ENCODE data around the gene PFDN4.

Gene PFDN4

DNA sequence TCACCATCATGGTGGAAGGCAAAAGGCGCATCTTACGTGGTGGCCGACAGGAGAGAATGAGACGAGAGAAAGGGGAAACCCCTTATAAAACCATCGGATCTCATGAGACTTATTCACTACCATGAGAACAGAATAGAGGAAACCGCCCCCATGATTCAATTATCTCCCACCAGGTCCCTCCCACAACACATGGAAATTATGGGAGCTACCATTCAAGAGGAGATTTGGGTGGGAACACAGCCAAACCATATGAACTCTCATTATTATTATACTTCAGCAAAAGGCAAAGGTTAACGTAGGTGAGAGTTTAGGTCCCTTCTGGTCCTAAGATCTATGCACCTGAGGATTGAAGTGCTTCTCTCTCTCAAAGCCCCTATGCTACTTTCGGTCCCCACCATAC lies 2.4 kb upstream of the PFDN4 start:
- Histone ChIP-seq H3K4me1 (ENCODE audit: control insufficient read depth, insufficient read depth, low read length) (peaks cover 17% of the 10 kb centered on the region), H3K9me3 (ENCODE audit: control insufficient read depth, low read length) (no peaks in the 10 kb centered on the region), H3K27me3 (replicated peaks; ENCODE audit: control insufficient read depth, insufficient read depth, low read length) (peaks cover 4% of the 10 kb centered on the region), H3K4me3 (ENCODE audit: low read length) (no peak overlapping the region), H3K36me3 (ENCODE audit: control insufficient read depth, insufficient read depth, low read length, severe bottlenecking) (no peaks in the 10 kb centered on the region), H3K9ac (ENCODE audit: low read length) (no peak overlapping the region)
- no peak for DNase-seq (ENCODE audit: low read depth)

DNA sequence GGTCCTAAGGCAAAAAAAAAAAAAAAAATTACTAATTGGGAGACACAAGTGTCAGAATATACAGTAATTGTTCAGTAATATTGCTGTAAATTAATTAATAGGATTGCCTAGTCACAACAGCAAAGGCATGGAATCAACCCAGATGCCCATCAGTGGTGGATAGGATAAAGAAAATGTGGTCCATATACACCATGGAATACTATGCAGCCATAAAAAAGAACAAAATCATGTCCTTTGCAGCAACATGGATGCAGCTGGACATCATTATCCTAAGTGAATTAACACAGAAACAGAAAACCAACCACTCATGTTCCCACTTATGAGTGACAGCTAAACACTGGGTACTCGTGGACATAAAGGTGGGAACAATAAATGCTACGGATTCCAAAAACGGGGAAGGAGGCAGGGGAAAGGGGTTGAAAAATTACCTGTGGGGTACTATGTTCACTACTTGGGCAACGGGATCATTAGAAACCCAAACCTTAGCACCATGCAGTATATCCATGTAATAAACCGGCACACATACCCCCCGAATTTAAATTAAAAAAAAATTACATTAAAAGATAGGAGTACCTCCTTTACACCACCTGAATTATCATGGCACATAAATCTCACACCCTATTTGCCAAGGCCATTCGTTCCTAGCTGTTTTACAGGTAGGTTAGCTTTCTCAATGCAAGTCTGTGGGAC lies 689 bp upstream of the PFDN4 start:
- DNase-seq (ENCODE audit: low read depth) = no peak
- Histone ChIP-seq H3K9me3 (ENCODE audit: control insufficient read depth, low read length) (no peaks in the 10 kb centered on the region), H3K4me3 (ENCODE audit: low read length) (peak overlapping the region; percentile 96), H3K9ac (ENCODE audit: low read length) (peak overlapping the region; percentile 100), H3K36me3 (ENCODE audit: control insufficient read depth, insufficient read depth, low read length, severe bottlenecking) (no peaks in the 10 kb centered on the region), H3K4me1 (ENCODE audit: control insufficient read depth, insufficient read depth, low read length) (peaks cover 20% of the 10 kb centered on the region), H3K27me3 (replicated peaks; ENCODE audit: control insufficient read depth, insufficient read depth, low read length) (no peaks in the 10 kb centered on the region)

DNA sequence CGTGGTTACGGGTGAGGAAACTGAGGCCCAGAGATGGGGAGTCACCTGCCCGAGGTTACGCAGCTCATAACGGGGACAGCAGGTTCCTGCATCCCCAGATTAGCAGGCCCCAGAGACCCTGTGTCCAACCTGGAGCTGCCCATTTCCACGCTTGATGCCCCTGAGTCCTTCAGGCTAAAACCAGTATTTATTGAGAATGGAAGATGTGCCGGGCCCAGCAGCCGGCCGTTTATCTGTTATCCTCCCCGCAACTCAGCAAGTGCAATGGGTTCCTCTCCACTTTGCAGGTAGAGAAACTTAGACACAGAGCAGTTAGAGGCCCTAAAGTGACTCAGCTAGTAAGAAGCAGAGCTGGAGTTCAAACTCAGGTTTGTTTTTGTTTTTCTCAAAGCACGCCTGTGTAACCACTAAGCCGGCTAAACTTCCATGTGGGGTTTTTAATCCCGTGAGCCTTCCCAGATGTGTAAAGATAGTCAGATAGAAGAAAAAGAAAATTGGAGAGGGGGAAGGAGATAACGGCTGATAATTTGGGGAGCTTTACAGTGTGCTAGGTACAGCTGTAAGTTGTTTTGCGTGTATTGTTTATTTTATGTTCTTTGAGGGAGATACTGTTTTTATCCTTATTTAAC lies 775 bp downstream of the PFDN4 start:
- H3K4me1 ChIP-seq (ENCODE audit: control insufficient read depth, insufficient read depth, low read length) = peaks cover 32% of the 10 kb centered on the region
- H3K4me3 ChIP-seq (ENCODE audit: low read length) = peak overlapping the region; percentile 96
- no peaks in the 10 kb centered on the region for H3K9me3 ChIP-seq (ENCODE audit: control insufficient read depth, low read length)
- no peaks in the 10 kb centered on the region for H3K27me3 ChIP-seq (replicated peaks; ENCODE audit: control insufficient read depth, insufficient read depth, low read length)
- DNase-seq (ENCODE audit: low read depth) = peak; percentile 73
- peak overlapping the region; percentile 100 for H3K9ac ChIP-seq (ENCODE audit: low read length)
- H3K36me3 ChIP-seq (ENCODE audit: control insufficient read depth, insufficient read depth, low read length, severe bottlenecking) = no peaks in the 10 kb centered on the region

DNA sequence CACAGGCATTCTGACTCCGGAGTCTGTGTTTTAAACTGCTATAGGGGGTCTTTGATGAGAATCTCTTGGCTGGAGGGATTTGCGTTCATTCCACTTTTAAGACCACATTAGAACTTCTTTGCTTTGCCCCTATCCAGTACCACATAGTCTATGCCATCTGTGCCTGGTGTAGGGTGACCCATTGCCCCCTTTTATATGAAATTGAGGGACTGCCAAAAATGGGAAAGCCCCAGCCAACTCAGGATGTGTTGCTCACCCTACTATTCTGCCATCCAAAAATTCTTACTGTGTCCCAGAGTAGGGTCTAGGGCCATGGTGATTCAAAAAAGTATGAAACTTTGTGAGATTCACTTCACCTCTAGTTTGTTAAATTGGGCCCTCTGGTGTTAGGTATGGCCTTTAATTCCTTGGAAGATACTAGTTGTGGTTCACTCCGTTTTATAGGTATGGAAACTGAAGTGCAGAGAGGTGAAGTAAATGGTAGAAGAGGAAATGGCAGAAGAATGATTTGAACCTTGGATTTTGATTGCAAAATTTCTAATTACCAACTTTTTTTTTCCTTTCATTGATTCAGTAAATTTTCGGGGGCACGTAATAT lies 1.4 kb downstream of the PFDN4 start:
- Histone ChIP-seq H3K4me3 (ENCODE audit: low read length) (peak overlapping the region; percentile 96), H3K36me3 (ENCODE audit: control insufficient read depth, insufficient read depth, low read length, severe bottlenecking) (no peaks in the 10 kb centered on the region), H3K27me3 (replicated peaks; ENCODE audit: control insufficient read depth, insufficient read depth, low read length) (no peaks in the 10 kb centered on the region), H3K9ac (ENCODE audit: low read length) (peak overlapping the region; percentile 100), H3K4me1 (ENCODE audit: control insufficient read depth, insufficient read depth, low read length) (peaks cover 36% of the 10 kb centered on the region), H3K9me3 (ENCODE audit: control insufficient read depth, low read length) (no peaks in the 10 kb centered on the region)
- peak; percentile 22 for DNase-seq (ENCODE audit: low read depth)

DNA sequence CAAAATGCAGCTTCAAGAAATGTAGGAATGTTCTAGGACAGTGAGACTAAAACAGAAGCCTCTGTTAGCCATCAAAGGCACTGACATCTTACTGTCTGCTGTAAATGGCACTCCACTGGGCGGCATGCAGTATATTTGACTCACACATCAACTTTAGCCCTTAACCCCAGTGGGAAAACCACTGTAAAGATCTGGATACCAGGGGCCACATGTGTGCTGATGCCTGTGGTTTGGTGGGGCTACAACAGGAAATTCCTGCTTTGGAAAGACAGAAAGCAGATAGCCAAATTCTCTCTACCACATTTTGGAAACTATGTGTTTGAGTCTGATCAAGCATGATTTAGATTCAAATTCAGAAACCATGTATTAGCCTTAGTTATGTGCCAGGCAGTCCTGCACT lies 4.3 kb downstream of the PFDN4 start:
- Histone ChIP-seq H3K9ac (ENCODE audit: low read length) (no peak overlapping the region), H3K9me3 (ENCODE audit: control insufficient read depth, low read length) (no peaks in the 10 kb centered on the region), H3K4me1 (ENCODE audit: control insufficient read depth, insufficient read depth, low read length) (peaks cover 36% of the 10 kb centered on the region), H3K4me3 (ENCODE audit: low read length) (no peak overlapping the region), H3K27me3 (replicated peaks; ENCODE audit: control insufficient read depth, insufficient read depth, low read length) (no peaks in the 10 kb centered on the region), H3K36me3 (ENCODE audit: control insufficient read depth, insufficient read depth, low read length, severe bottlenecking) (peaks cover 23% of the 10 kb centered on the region)
- DNase-seq (ENCODE audit: low read depth) = peak; percentile 51

DNA sequence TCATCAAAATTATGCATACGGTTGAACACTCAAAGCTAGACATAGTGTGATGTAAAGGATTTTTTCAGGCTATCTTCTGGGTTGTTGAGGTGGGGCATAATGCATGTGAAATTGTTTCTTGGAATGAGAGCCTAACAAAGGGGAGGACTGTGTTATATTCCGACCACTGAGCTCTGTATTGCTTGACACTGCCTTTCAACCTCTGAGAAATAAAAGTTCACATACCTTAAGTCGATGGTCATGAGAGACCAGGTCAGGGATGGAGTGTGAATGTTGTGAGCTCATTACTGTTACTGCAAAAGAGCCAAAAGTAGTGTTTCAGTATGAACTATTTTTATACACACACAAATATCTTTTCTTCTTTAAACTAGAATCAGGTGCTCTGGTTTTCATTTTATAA lies 5.0 kb downstream of the PFDN4 start:
- Histone ChIP-seq H3K36me3 (ENCODE audit: control insufficient read depth, insufficient read depth, low read length, severe bottlenecking) (peaks cover 29% of the 10 kb centered on the region), H3K27me3 (replicated peaks; ENCODE audit: control insufficient read depth, insufficient read depth, low read length) (no peaks in the 10 kb centered on the region), H3K4me1 (ENCODE audit: control insufficient read depth, insufficient read depth, low read length) (peaks cover 36% of the 10 kb centered on the region), H3K4me3 (ENCODE audit: low read length) (no peak overlapping the region), H3K9ac (ENCODE audit: low read length) (no peak overlapping the region), H3K9me3 (ENCODE audit: control insufficient read depth, low read length) (no peaks in the 10 kb centered on the region)
- no peak for DNase-seq (ENCODE audit: low read depth)

DNA sequence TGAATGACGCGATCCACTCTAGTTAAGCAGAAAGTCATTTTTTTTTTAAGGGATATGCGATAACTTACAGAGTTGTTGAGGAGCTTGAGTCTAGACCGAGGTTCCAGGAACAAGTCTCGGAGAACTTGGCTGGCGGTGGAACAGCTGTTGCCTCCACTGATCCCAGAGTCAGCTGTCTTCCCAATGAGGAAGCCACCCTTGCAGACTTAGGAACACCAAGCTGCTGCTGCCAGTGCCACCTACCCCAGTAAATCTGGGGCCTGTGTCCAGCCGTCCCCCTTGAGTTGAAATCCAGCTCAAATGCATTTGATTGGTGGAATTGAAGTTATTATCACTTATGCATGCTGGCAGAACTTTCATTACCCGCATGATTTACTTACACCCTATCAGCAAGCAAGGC lies 6.7 kb downstream of the PFDN4 start:
- DNase-seq (ENCODE audit: low read depth) = no peak
- H3K4me3 ChIP-seq (ENCODE audit: low read length) = no peak overlapping the region
- no peaks in the 10 kb centered on the region for H3K9me3 ChIP-seq (ENCODE audit: control insufficient read depth, low read length)
- H3K27me3 ChIP-seq (replicated peaks; ENCODE audit: control insufficient read depth, insufficient read depth, low read length) = no peaks in the 10 kb centered on the region
- H3K9ac ChIP-seq (ENCODE audit: low read length) = no peak overlapping the region
- peaks cover 34% of the 10 kb centered on the region for H3K36me3 ChIP-seq (ENCODE audit: control insufficient read depth, insufficient read depth, low read length, severe bottlenecking)
- peaks cover 36% of the 10 kb centered on the region for H3K4me1 ChIP-seq (ENCODE audit: control insufficient read depth, insufficient read depth, low read length)

DNA sequence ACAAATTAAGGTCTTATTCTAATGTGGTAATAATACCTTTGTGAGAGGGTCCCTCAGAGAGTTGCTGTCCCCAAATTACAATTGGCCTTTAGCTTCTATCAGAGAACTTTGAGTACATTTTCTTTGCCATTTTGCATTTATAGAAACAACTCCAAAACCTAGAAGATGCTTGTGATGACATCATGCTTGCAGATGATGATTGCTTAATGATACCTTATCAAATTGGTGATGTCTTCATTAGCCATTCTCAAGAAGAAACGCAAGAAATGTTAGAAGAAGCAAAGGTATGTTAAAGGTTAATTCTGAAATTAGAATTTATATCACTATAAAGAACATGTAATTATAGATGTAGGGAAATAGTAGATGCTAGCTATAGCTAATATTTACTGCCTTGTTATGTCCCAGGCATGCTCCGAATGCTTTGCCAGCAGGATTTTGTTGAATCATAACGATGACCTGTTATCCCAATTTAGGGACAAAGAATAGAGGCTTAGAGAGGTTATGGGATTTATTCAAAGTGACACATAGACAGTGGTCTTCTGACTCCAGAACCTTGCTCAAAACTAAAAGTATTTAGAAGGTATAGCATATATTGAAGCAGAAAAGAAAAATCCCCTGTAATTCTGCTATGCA lies 7.4 kb downstream of the PFDN4 start:
- Histone ChIP-seq H3K9ac (ENCODE audit: low read length) (no peak overlapping the region), H3K27me3 (replicated peaks; ENCODE audit: control insufficient read depth, insufficient read depth, low read length) (no peaks in the 10 kb centered on the region), H3K4me3 (ENCODE audit: low read length) (no peak overlapping the region), H3K36me3 (ENCODE audit: control insufficient read depth, insufficient read depth, low read length, severe bottlenecking) (peaks cover 34% of the 10 kb centered on the region), H3K9me3 (ENCODE audit: control insufficient read depth, low read length) (no peaks in the 10 kb centered on the region), H3K4me1 (ENCODE audit: control insufficient read depth, insufficient read depth, low read length) (peaks cover 29% of the 10 kb centered on the region)
- DNase-seq (ENCODE audit: low read depth) = no peak

DNA sequence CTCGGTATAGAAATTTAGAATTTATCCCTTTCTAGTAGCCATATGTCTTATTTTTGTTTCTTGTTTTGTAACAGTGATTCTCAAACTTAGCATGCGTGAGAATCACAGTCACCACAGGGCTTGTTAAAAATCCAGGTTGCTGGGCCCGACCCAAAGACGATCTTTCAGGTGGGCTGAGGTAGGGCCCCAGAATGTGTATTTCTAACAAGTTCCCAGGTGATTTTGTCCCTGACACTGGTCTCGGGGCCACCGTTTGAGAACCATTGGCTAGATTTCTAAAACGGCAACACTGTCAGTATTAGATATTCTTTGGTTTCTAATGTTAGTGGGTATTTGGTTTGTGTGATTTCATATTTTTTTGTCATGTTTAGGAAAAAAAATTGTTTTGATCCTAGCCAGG lies 9.9 kb downstream of the PFDN4 start:
- no peak for DNase-seq (ENCODE audit: low read depth)
- Histone ChIP-seq H3K4me1 (ENCODE audit: control insufficient read depth, insufficient read depth, low read length) (peaks cover 36% of the 10 kb centered on the region), H3K9ac (ENCODE audit: low read length) (peak overlapping the region; percentile 64), H3K27me3 (replicated peaks; ENCODE audit: control insufficient read depth, insufficient read depth, low read length) (no peaks in the 10 kb centered on the region), H3K4me3 (ENCODE audit: low read length) (no peak overlapping the region), H3K9me3 (ENCODE audit: control insufficient read depth, low read length) (no peaks in the 10 kb centered on the region), H3K36me3 (ENCODE audit: control insufficient read depth, insufficient read depth, low read length, severe bottlenecking) (peaks cover 34% of the 10 kb centered on the region)

DNA sequence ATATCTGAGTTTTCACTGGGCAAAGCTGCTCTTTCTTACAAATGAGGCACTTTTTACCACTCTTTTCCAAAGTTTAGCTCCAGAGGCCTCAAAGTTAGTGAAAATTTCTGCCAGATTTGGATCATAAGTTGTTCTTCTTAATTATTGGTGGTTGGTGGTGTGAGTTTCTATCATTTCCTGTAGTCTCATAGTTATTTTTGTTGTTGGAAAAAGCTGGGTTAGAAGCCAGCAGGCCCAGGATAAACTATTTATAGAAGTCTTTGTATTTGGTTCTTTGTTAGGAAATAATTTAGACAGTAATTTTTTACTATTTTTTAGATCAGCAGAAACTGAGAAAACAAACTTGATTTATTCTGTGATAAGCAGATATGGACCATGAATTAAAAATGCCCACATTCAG lies 10.6 kb downstream of the PFDN4 start:
- no peaks in the 10 kb centered on the region for H3K27me3 ChIP-seq (replicated peaks; ENCODE audit: control insufficient read depth, insufficient read depth, low read length)
- peak overlapping the region; percentile 64 for H3K9ac ChIP-seq (ENCODE audit: low read length)
- H3K4me1 ChIP-seq (ENCODE audit: control insufficient read depth, insufficient read depth, low read length) = peaks cover 30% of the 10 kb centered on the region
- DNase-seq (ENCODE audit: low read depth) = no peak
- no peaks in the 10 kb centered on the region for H3K9me3 ChIP-seq (ENCODE audit: control insufficient read depth, low read length)
- no peak overlapping the region for H3K4me3 ChIP-seq (ENCODE audit: low read length)
- peaks cover 34% of the 10 kb centered on the region for H3K36me3 ChIP-seq (ENCODE audit: control insufficient read depth, insufficient read depth, low read length, severe bottlenecking)

DNA sequence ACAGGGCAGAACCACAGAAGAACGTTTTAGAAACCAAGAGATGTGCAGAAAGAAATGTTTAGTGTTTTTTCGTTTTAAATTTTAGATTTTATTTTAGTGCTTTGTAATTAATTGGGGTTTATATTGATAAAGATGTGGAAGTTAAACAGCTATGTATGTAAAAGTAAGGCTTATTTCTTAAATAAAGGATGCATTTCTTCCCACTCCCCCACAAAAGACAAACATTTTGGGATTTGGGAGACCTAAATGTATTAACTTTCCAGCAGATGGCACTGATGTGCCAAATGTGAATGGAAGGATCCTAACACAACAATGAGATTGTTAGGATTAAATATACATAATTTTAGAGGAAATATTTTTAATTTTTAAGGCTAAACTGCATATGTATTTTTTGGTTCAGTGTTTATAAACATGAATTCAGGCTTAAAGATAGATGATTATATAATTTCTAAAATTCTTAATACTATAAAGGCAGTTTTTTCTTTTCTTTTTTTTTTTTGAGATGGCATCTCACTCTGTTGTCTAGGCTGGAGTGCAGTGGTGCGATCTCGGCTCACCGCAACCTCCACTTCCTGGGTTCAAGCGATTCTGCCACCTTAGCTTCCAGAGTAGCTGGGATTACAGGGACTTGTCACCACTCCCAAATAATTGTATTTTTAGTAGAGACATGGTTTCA lies 12.0 kb downstream of the PFDN4 start:
- Histone ChIP-seq H3K27me3 (replicated peaks; ENCODE audit: control insufficient read depth, insufficient read depth, low read length) (no peaks in the 10 kb centered on the region), H3K9ac (ENCODE audit: low read length) (no peak overlapping the region), H3K9me3 (ENCODE audit: control insufficient read depth, low read length) (no peaks in the 10 kb centered on the region), H3K4me3 (ENCODE audit: low read length) (no peak overlapping the region), H3K36me3 (ENCODE audit: control insufficient read depth, insufficient read depth, low read length, severe bottlenecking) (peaks cover 31% of the 10 kb centered on the region), H3K4me1 (ENCODE audit: control insufficient read depth, insufficient read depth, low read length) (peaks cover 25% of the 10 kb centered on the region)
- peak; percentile 85 for DNase-seq (ENCODE audit: low read depth)

All from adipocyte (in vitro differentiated cells).